Uterus (tissue), 4 donors: ENCODE data around the gene TNPO2. TPM values are rescaled to one million over a fixed set of nuclear protein-coding genes. Genes with fewer than 3 reads are reported as not detected.

ENCODE experiments used
- DNase-seq, 2 donors: peaks; one replicate each; pipeline ENCODE4 v3.0.0-alpha.2; 2019 to 2020
- H3K27ac ChIP-seq, 2 donors: fragments of 200-600 bp; sonication (generic); 1 replicate in 1 of 2; 2 replicates in 1 of 2; pipeline ENCODE4 v1.5.1; 2016 to 2018
- H3K27me3 ChIP-seq, 2 donors: fragments of 200-600 bp; sonication (generic); one replicate each; pipeline ENCODE4 v1.5.1; 2018 to 2019; ENCODE audit warnings: control low read depth in 1 of 2
- H3K36me3 ChIP-seq, 2 donors: fragments of 200-600 bp; sonication (generic); one replicate each; pipeline ENCODE4 v1.5.1; 2019; ENCODE audit warnings: control low read depth in 1 of 2
- H3K4me1 ChIP-seq, 2 donors: fragments of 200-600 bp; sonication (generic); one replicate each; pipeline ENCODE4 v1.5.1; 2018 to 2019; ENCODE audit warnings: control low read depth in 1 of 2
- H3K4me3 ChIP-seq, 2 donors: fragments of 200-600 bp; sonication (generic); 1 replicate in 1 of 2; 2 replicates in 1 of 2; pipeline ENCODE4 v1.5.1; 2018 to 2019; ENCODE audit warnings: mild to moderate bottlenecking in 1 of 2
- H3K9me3 ChIP-seq, 2 donors: fragments of 200-600 bp; sonication (generic); one replicate each; pipeline ENCODE4 v1.5.1; 2019; ENCODE audit warnings: control low read depth in 1 of 2
- CTCF ChIP-seq, 4 experiments: fragments of 200-600 bp in 2 of 4; fragments of 450-650 bp in 2 of 4; sonication (generic) in 2 of 4; IDR thresholded peaks; one replicate each; pipeline ENCODE4 v1.5.1; 2016 to 2019; ENCODE audit warnings: antibody characterized with exemption in 4 of 4, mild to moderate bottlenecking in 2 of 4, moderate library complexity in 1 of 4
- POLR2A ChIP-seq, 2 donors: fragments of 450-650 bp; IDR thresholded peaks; one replicate each; pipeline ENCODE4 v1.6.1; 2016; ENCODE audit warnings: antibody characterized with exemption in 2 of 2, mild to moderate bottlenecking in 1 of 2, moderate library complexity in 1 of 2
- intact Hi-C: fragments of 100-400 bp; cut with DNase I; formaldehyde crosslinking; loops from one replicate; pipeline ENCODE4 v1.15.1; 2023; ENCODE audit warnings: low total_unique reads
- total RNA-seq, 4 donors: library from RNA; depleted of rRNA in 3 of 4; stranded (reverse); fragments of >200 nt in 3 of 4; gene quantifications; one replicate each; pipeline versions ENCODE4 v1.1.0 to v1.2.4, GENCODE V29; 2014 to 2023
- donor health status: DM: yes; HTN: yes; CAD: no.

Gene TNPO2
- total RNA-seq, 4 donors from 2014 or later = 29.7 to 92.9 (median 71.2) TPM

GRCh38 chr19:12721656-12722565 lies 1.8 kb downstream of the TNPO2 start:
- peaks cover 4 to 5% of the 10 kb centered on the region in 2 donors for H3K4me1 ChIP-seq

GRCh38 chr19:12720851-12721655 lies 2.7 kb downstream of the TNPO2 start:
- no peaks in the 10 kb centered on the region for H3K27me3 ChIP-seq
- no peaks in the 10 kb centered on the region for H3K36me3 ChIP-seq
- DNase-seq = peak in 1 of 2 donors; percentile 43
- peak overlapping the region; percentile 71 to 86 for H3K4me3 ChIP-seq
- intact Hi-C loops = no loop called here
- H3K4me1 ChIP-seq = peaks cover 4 to 5% of the 10 kb centered on the region in 2 donors
- no peaks in the 10 kb centered on the region for H3K9me3 ChIP-seq
- H3K27ac ChIP-seq = peak overlapping the region; percentile 98
- TF ChIP-seq CTCF (IDR thresholded peaks at IDR 0.05) (no peak), POLR2A (IDR thresholded peaks at IDR 0.05) (no peak)

More at GRCh38 chr19:12721656-12722565, 1.8 kb downstream of the TNPO2 start:
- peak; percentile 70 to 75 for DNase-seq
- peak overlapping the region; percentile 98 for H3K27ac ChIP-seq
- H3K36me3 ChIP-seq = no peaks in the 10 kb centered on the region
- no peaks in the 10 kb centered on the region for H3K27me3 ChIP-seq
- intact Hi-C loops = no loop called here
- H3K9me3 ChIP-seq = no peaks in the 10 kb centered on the region
- TF ChIP-seq CTCF (IDR thresholded peaks at IDR 0.05) = no peak
- TF ChIP-seq POLR2A (IDR thresholded peaks at IDR 0.05) = no peak
- H3K4me3 ChIP-seq = peak overlapping the region; percentile 71 to 86

- Histone ChIP-seq H3K4me3 (peak overlapping the region in 1 of 2 donors; percentile 86), H3K27ac (peak overlapping the region; percentile 98), H3K4me1 (peaks cover 4 to 5% of the 10 kb centered on the region in 2 donors), H3K27me3 (no peaks in the 10 kb centered on the region), H3K36me3 (no peaks in the 10 kb centered on the region), H3K9me3 (no peaks in the 10 kb centered on the region)
- no peak for DNase-seq
- TF ChIP-seq POLR2A (IDR thresholded peaks at IDR 0.05) (no peak), CTCF (IDR thresholded peaks at IDR 0.05) (no peak)
- intact Hi-C loops = no loop called here
These were observed 3.4 kb downstream of the TNPO2 start for GRCh38 chr19:12720296-12720695.

- no peaks in the 10 kb centered on the region for H3K36me3 ChIP-seq
- H3K27ac ChIP-seq = no peak overlapping the region
- no peak overlapping the region for H3K4me3 ChIP-seq
- H3K9me3 ChIP-seq = no peaks in the 10 kb centered on the region
- no peak for DNase-seq
- intact Hi-C loops = no loop called here
- H3K27me3 ChIP-seq = no peaks in the 10 kb centered on the region
- H3K4me1 ChIP-seq = peaks cover 4 to 5% of the 10 kb centered on the region in 2 donors
- TF ChIP-seq CTCF (IDR thresholded peaks at IDR 0.05) (no peak), POLR2A (IDR thresholded peaks at IDR 0.05) (no peak)
These were observed 7.8 kb downstream of the TNPO2 start for GRCh38 chr19:12715929-12716328.
